ENCODE data around the gene WDR26.
"Not testable (repeated sequence)": the region's sequence is repeated elsewhere in the genome, so short reads cannot be mapped to it uniquely, and the experiment has no call there.

DNA sequence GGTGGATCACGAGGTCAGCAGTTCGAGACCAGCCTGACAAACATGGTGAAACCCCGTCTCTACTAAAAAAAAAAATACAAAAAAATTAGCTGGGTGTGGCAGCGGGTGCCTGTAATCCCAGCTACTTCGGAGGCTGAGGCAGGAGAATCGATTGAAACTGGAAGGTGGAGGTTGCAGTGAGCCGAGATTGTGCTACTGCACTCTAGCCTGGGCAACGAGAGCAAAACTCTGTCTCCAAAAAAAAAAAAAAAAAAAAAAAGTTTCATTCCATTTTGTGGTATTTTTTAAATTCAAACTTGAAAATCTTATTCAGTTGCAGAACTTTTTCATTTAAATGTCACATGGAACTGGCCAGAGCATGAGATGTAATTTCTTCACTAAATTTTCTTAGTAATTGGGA is 7.7 kb downstream of the WDR26 start:
- TF ChIP-seq, protein P1, sequence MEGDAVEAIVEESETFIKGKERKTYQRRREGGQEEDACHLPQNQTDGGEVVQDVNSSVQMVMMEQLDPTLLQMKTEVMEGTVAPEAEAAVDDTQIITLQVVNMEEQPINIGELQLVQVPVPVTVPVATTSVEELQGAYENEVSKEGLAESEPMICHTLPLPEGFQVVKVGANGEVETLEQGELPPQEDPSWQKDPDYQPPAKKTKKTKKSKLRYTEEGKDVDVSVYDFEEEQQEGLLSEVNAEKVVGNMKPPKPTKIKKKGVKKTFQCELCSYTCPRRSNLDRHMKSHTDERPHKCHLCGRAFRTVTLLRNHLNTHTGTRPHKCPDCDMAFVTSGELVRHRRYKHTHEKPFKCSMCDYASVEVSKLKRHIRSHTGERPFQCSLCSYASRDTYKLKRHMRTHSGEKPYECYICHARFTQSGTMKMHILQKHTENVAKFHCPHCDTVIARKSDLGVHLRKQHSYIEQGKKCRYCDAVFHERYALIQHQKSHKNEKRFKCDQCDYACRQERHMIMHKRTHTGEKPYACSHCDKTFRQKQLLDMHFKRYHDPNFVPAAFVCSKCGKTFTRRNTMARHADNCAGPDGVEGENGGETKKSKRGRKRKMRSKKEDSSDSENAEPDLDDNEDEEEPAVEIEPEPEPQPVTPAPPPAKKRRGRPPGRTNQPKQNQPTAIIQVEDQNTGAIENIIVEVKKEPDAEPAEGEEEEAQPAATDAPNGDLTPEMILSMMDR (IDR thresholded peaks at IDR 0.05): not testable (repeated sequence)
- not testable (repeated sequence) for TF ChIP-seq POLR2A (IDR thresholded peaks at IDR 0.05)

All from right lobe of liver (tissue), 4 donors.